Activated CD4-positive, alpha-beta T cell treated with anti-CD3 and anti-CD28 coated beads, Interleukin-2, amount 10 ng/mL, durations not matched to agents 7 days and 5 days (primary cell): ENCODE measurements around the gene OTX2. TPM values are rescaled to one million over a fixed set of nuclear protein-coding genes. Genes with fewer than 3 reads are reported as not detected.

ENCODE experiments used
- CTCF ChIA-PET: fragments of 350-600 bp; sonication (Branson Sonifier 250); formaldehyde crosslinking; loops from one replicate; lab custom pipeline; 2021; ENCODE audit warnings: antibody characterized with exemption; lab: Charles Lee
- POLR2A ChIA-PET: fragments of 350-600 bp; sonication (Branson Sonifier 250); formaldehyde crosslinking; loops from one replicate; lab custom pipeline; 2021; ENCODE audit warnings: antibody characterized with exemption; lab: Charles Lee
- DNase-seq: peaks from one replicate; pipeline ENCODE4 v3.0.0-alpha.2; 2020
- H3K27ac Mint-ChIP-seq: one replicate; pipeline ENCODE4 v1.8.0; 2021; ENCODE audit warnings: mild to moderate bottlenecking, moderate library complexity, mixed read lengths
- H3K27me3 Mint-ChIP-seq: one replicate; pipeline ENCODE4 v1.8.0; 2021; ENCODE audit warnings: mixed read lengths
- H3K36me3 Mint-ChIP-seq: one replicate; pipeline ENCODE4 v1.8.0; 2021; ENCODE audit warnings: low read depth, mixed read lengths
- H3K4me1 Mint-ChIP-seq: one replicate; pipeline ENCODE4 v1.8.0; 2021; ENCODE audit warnings: mixed read lengths
- H3K4me3 Mint-ChIP-seq: one replicate; pipeline ENCODE4 v1.8.0; 2021; ENCODE audit warnings: mild to moderate bottlenecking, moderate library complexity, mixed read lengths
- H3K9me3 Mint-ChIP-seq: one replicate; pipeline ENCODE4 v1.8.0; 2021; ENCODE audit warnings: mixed read lengths
- total RNA-seq, 2 experiments: library from RNA; stranded (reverse); gene quantifications; one replicate each; pipeline ENCODE4 v1.2.3, GENCODE V29; 2021

The OTX2 gene
- total RNA-seq, 2 experiments from 2014 or later = not detected

GRCh38 chr14:56809270-56810146, 771 bp downstream of the OTX2 start:
- no peak for DNase-seq
- H3K9me3 Mint-ChIP-seq = peaks cover 5% of the 10 kb centered on the region
- CTCF ChIA-PET = interaction anchor here (0.8 kb wide), 1 partner anchor 9 kb away, joined by 4 read pairs; no protein-coding TSS in a partner anchor

GRCh38 chr14:56808383-56809269, 1.7 kb downstream of the OTX2 start:
- Mint-ChIP-seq H3K4me3 (peak overlapping the region; percentile 30), H3K36me3 (peaks cover 8% of the 10 kb centered on the region), H3K9me3 (peaks cover 5% of the 10 kb centered on the region), H3K27ac (peak overlapping the region; percentile 83), H3K4me1 (peaks cover 13% of the 10 kb centered on the region), H3K27me3 (peaks cover 82% of the 10 kb centered on the region)
- CTCF ChIA-PET = interaction anchor here (0.8 kb wide), 1 partner anchor 10 kb away, joined by 4 read pairs; no protein-coding TSS in a partner anchor
- POLR2A ChIA-PET = no interaction called here
- no peak for DNase-seq

More at GRCh38 chr14:56809270-56810146, 771 bp downstream of the OTX2 start:
- Mint-ChIP-seq H3K4me1 (peaks cover 13% of the 10 kb centered on the region), H3K27me3 (peaks cover 82% of the 10 kb centered on the region), H3K36me3 (peaks cover 8% of the 10 kb centered on the region), H3K4me3 (peak overlapping the region; percentile 58), H3K27ac (peak overlapping the region; percentile 84)
- POLR2A ChIA-PET = no interaction called here

GRCh38 chr14:56808110-56808382, 2.2 kb downstream of the OTX2 start:
- Mint-ChIP-seq H3K9me3 (peaks cover 5% of the 10 kb centered on the region), H3K4me3 (peak overlapping the region; percentile 30), H3K27me3 (peaks cover 82% of the 10 kb centered on the region), H3K4me1 (peaks cover 13% of the 10 kb centered on the region), H3K27ac (peak overlapping the region; percentile 83), H3K36me3 (peaks cover 8% of the 10 kb centered on the region)
- POLR2A ChIA-PET = no interaction called here
- DNase-seq = no peak
- CTCF ChIA-PET = no interaction called here

- Mint-ChIP-seq H3K4me3 (peak overlapping the region; percentile 30), H3K27me3 (peaks cover 82% of the 10 kb centered on the region), H3K36me3 (peaks cover 8% of the 10 kb centered on the region), H3K9me3 (peaks cover 5% of the 10 kb centered on the region), H3K4me1 (peaks cover 13% of the 10 kb centered on the region), H3K27ac (no peak overlapping the region)
- ChIA-PET POLR2A (no interaction called here), CTCF (no interaction called here)
- DNase-seq = no peak
These were observed 2.7 kb downstream of the OTX2 start for GRCh38 chr14:56807386-56808109.

- CTCF ChIA-PET = no interaction called here
- Mint-ChIP-seq H3K27ac (no peak overlapping the region), H3K9me3 (peaks cover 5% of the 10 kb centered on the region), H3K27me3 (peaks cover 85% of the 10 kb centered on the region), H3K4me3 (no peak overlapping the region), H3K4me1 (peaks cover 13% of the 10 kb centered on the region), H3K36me3 (peaks cover 8% of the 10 kb centered on the region)
- POLR2A ChIA-PET = no interaction called here
- DNase-seq = no peak
These were observed 3.5 kb downstream of the OTX2 start for GRCh38 chr14:56806760-56807159.

- ChIA-PET CTCF (interaction anchor here (1.2 kb wide), 1 partner anchor 13 kb away, joined by 3 read pairs; no protein-coding TSS in a partner anchor), POLR2A (no interaction called here)
- Mint-ChIP-seq H3K9me3 (peaks cover 5% of the 10 kb centered on the region), H3K4me3 (no peak overlapping the region), H3K27ac (no peak overlapping the region), H3K4me1 (peaks cover 13% of the 10 kb centered on the region), H3K27me3 (peaks cover 90% of the 10 kb centered on the region), H3K36me3 (peaks cover 8% of the 10 kb centered on the region)
- DNase-seq = no peak
These were observed 4.1 kb downstream of the OTX2 start for GRCh38 chr14:56805992-56806727.

- Mint-ChIP-seq H3K36me3 (peaks cover 8% of the 10 kb centered on the region), H3K27ac (no peak overlapping the region), H3K4me1 (peaks cover 13% of the 10 kb centered on the region), H3K4me3 (no peak overlapping the region), H3K27me3 (peaks cover 88% of the 10 kb centered on the region), H3K9me3 (peaks cover 4% of the 10 kb centered on the region)
- CTCF ChIA-PET = interaction anchor here (0.6 to 1.2 kb wide), 2 partner anchors 12 to 191 kb away, joined by 3 read pairs; no protein-coding TSS in a partner anchor
- POLR2A ChIA-PET = no interaction called here
- DNase-seq = no peak
These were observed 4.9 kb downstream of the OTX2 start for GRCh38 chr14:56805201-56805991.

- peaks cover 9% of the 10 kb centered on the region for H3K36me3 Mint-ChIP-seq
- ChIA-PET POLR2A (no interaction called here), CTCF (no interaction called here)
- H3K4me3 Mint-ChIP-seq = no peak overlapping the region
- no peak overlapping the region for H3K27ac Mint-ChIP-seq
- peaks cover 89% of the 10 kb centered on the region for H3K27me3 Mint-ChIP-seq
- H3K4me1 Mint-ChIP-seq = peaks cover 8% of the 10 kb centered on the region
- no peaks in the 10 kb centered on the region for H3K9me3 Mint-ChIP-seq
- no peak for DNase-seq
These were observed 6.3 kb downstream of the OTX2 start for GRCh38 chr14:56803816-56804535.

- DNase-seq = no peak
- Mint-ChIP-seq H3K27me3 (peaks cover 83% of the 10 kb centered on the region), H3K9me3 (no peaks in the 10 kb centered on the region), H3K4me1 (peaks cover 4% of the 10 kb centered on the region), H3K36me3 (peaks cover 5% of the 10 kb centered on the region), H3K27ac (no peak overlapping the region), H3K4me3 (no peak overlapping the region)
- ChIA-PET POLR2A (no interaction called here), CTCF (interaction anchor here (1.3 to 1.8 kb wide), 2 partner anchors 10 to 11 kb away, joined by 3 to 5 read pairs; no protein-coding TSS in a partner anchor)
These were observed 8.4 kb downstream of the OTX2 start for GRCh38 chr14:56801920-56802319.

- H3K36me3 Mint-ChIP-seq = peaks cover 5% of the 10 kb centered on the region
- DNase-seq = no peak
- H3K4me3 Mint-ChIP-seq = no peak overlapping the region
- H3K27me3 Mint-ChIP-seq = peaks cover 82% of the 10 kb centered on the region
- CTCF ChIA-PET = no interaction called here
- no peak overlapping the region for H3K27ac Mint-ChIP-seq
- no peaks in the 10 kb centered on the region for H3K9me3 Mint-ChIP-seq
- H3K4me1 Mint-ChIP-seq = peaks cover 4% of the 10 kb centered on the region
- POLR2A ChIA-PET = no interaction called here
These were observed 11.0 kb downstream of the OTX2 start for GRCh38 chr14:56799343-56799645.
